WERI-Rb-1 (cell line): ENCODE results near the gene SLC9A3.
A peak's percentile ranks its signal among the peaks of the same experiment; 100 is the strongest.

Experiments
- DNase-seq: peaks from one replicate; pipeline ENCODE4 v3.0.0-alpha.2; 2020
- H3K27ac ChIP-seq: fragments of 250-450 bp; sonication (Bioruptor Pico); 2 replicates; pipeline ENCODE4 v1.5.1; 2020; ENCODE audit warnings: mild to moderate bottlenecking, moderate library complexity
- H3K27me3 ChIP-seq: fragments of 250-450 bp; sonication (Bioruptor Pico); 2 replicates; pipeline ENCODE4 v1.5.1; 2021; ENCODE audit warnings: mild to moderate bottlenecking, low read depth, moderate library complexity; ENCODE audit not compliant: insufficient read depth, severe bottlenecking
- H3K36me3 ChIP-seq: fragments of 250-450 bp; sonication (Bioruptor Pico); 2 replicates; pipeline ENCODE4 v1.5.1; 2020; ENCODE audit warnings: mild to moderate bottlenecking, moderate library complexity
- H3K4me3 ChIP-seq: 2 replicates; pipeline ENCODE4 v1.5.1; 2011; ENCODE audit warnings: low read depth, mild to moderate bottlenecking, control low read depth, low read length
- H3K9me3 ChIP-seq: fragments of 250-450 bp; sonication (Bioruptor Pico); 2 replicates; pipeline ENCODE4 v1.5.1; 2021; ENCODE audit warnings: mild to moderate bottlenecking, moderate library complexity; ENCODE audit not compliant: severe bottlenecking
- TF ChIP-seq, protein P1 (sequence below): IDR thresholded peaks from 2 replicates; pipeline ENCODE4 v1.5.1; 2011; ENCODE audit warnings: low read depth, mild to moderate bottlenecking, control low read depth, inconsistent platforms, low read length

Gene SLC9A3

DNA sequence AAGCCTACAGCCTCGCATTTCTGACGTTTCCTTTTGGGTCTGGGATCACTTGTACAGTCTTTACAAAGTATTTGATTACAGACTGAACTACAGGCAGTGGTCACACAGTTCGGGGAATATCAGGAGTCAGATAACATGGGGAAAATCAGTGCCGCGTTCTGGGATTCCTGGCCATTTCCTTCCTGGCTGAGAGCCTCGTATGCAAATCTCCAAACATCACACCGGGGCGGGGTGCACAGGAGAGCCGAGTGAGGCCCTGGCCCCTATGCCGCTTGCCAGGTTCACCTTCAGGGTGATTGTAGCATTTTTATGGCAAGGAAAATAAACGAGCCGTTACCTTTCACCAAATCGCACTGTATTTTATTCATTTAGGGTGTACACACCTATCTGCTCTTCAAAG is 29.6 kb upstream of the SLC9A3 start:
- TF ChIP-seq, protein P1, sequence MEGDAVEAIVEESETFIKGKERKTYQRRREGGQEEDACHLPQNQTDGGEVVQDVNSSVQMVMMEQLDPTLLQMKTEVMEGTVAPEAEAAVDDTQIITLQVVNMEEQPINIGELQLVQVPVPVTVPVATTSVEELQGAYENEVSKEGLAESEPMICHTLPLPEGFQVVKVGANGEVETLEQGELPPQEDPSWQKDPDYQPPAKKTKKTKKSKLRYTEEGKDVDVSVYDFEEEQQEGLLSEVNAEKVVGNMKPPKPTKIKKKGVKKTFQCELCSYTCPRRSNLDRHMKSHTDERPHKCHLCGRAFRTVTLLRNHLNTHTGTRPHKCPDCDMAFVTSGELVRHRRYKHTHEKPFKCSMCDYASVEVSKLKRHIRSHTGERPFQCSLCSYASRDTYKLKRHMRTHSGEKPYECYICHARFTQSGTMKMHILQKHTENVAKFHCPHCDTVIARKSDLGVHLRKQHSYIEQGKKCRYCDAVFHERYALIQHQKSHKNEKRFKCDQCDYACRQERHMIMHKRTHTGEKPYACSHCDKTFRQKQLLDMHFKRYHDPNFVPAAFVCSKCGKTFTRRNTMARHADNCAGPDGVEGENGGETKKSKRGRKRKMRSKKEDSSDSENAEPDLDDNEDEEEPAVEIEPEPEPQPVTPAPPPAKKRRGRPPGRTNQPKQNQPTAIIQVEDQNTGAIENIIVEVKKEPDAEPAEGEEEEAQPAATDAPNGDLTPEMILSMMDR = no peak
- peaks cover 10% of the 10 kb centered on the region for H3K27me3 ChIP-seq
- no peaks in the 10 kb centered on the region for H3K36me3 ChIP-seq
- DNase-seq = peak; percentile 6
- H3K4me3 ChIP-seq = no peak overlapping the region
- no peak overlapping the region for H3K27ac ChIP-seq
- peaks cover 3% of the 10 kb centered on the region for H3K9me3 ChIP-seq

DNA sequence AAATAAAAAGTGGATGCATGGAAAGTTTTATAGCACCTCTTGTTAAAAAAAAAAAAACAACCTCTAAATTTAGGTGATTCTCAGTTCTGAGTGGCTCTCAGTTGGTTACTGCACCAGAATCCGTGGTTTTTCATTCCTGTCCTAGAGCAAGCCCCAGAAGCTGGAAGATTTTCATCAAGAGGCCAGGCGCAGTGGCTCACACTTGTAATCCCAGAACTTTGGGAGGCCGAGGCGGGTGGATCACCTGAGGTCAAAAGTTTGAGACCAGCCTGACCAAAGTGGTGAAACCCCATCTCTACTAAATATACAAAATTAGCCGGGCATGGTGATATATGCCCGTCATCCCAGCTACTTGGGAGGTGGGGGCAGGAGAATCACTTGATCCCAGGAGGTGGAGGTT is 27.2 kb upstream of the SLC9A3 start:
- TF ChIP-seq, protein P1 = no peak
- Histone ChIP-seq H3K27ac (no peak overlapping the region), H3K9me3 (peaks cover 3% of the 10 kb centered on the region), H3K4me3 (no peak overlapping the region), H3K27me3 (peaks cover 10% of the 10 kb centered on the region), H3K36me3 (no peaks in the 10 kb centered on the region)
- no peak for DNase-seq

DNA sequence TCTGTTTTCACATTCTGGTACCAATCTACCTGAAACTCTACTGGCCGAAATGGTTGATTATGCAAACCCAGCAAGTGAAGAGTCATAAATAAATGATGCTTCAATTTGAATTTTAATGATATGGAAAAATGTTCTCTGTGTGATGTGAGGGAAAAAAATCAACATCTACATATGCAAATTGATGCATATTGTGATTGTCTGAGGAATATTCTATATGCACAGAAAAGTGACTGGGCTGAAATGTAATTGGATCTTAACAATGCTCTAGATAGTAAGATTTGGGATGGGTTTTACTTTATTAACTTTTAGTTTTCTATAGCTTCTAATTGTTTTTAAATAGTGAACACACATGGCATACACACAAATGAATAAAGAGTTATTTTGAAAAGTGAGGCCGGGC is 25.0 kb upstream of the SLC9A3 start:
- Histone ChIP-seq H3K9me3 (peaks cover 3% of the 10 kb centered on the region), H3K27me3 (peaks cover 10% of the 10 kb centered on the region)
- TF ChIP-seq, protein P1 = no peak

DNA sequence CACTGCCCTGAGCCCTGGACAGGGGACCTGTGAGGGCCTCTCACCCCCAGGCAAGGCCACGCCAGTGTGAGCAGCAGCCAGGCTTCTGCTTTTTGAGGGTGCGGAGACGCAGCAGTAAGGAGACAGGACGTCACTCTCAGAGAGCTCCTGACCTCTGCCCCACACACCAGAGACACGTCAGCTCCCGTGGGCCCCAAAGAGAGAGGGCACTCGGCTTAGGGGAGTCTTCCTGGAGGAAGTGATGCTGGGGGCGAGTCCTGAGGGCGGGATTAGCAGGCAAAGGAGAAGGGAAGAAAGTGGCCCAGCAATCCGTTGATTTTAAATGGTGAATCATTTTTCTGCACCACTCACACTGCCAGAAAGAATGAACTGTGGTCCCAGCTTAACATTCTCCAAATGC is 24.0 kb upstream of the SLC9A3 start:
- peaks cover 10% of the 10 kb centered on the region for H3K27me3 ChIP-seq
- H3K4me3 ChIP-seq = no peak overlapping the region
- H3K9me3 ChIP-seq = peaks cover 3% of the 10 kb centered on the region
- no peaks in the 10 kb centered on the region for H3K36me3 ChIP-seq
- TF ChIP-seq, protein P1 = no peak
- no peak overlapping the region for H3K27ac ChIP-seq
- DNase-seq = no peak

More for the DNA sequence above, 25.0 kb upstream of the SLC9A3 start:
- no peak for DNase-seq
- no peak overlapping the region for H3K27ac ChIP-seq
- H3K4me3 ChIP-seq = no peak overlapping the region
- no peaks in the 10 kb centered on the region for H3K36me3 ChIP-seq

DNA sequence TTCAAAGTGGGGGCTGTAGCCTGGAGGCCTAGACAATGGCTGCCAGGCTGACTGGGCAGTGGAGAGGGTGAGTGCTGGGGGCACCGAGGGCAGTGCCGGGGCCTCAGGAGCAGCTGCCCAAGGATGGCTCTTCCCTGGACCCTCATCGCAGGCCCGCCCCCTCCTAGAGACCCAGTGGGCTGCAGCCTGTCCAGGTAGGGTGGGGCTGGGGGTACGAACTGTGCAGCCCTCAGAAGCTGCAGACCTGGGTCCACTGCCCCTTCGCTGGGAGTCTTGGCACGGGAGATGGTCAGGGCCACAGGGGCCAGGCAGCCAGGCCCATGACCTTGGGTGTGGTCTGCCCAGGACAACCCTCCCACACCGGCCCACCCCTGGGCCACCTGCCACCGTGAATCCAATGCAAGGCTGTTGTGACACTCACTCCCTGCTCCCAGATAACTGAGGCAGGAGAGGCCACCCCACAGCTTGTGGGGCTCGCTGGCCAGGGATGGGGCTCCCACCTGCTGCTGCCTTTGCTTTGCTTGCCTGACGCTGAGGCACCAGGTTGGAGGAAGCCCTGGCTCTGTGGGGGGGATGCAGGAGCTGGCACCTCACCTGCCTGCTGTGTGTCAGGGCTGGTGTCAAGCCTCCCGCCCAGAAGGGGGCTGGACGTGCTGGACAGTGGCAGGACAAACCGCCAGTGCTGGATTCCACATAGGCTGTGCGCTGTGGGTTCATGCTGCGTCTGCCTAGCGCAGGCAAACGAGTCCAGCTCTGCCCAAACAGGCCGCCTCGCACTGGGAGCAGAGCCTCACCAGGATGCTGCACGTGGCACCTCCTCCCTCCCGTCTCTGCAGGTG is 23.1 kb upstream of the SLC9A3 start:
- Histone ChIP-seq H3K27me3 (peaks cover 10% of the 10 kb centered on the region), H3K27ac (no peak overlapping the region), H3K9me3 (peaks cover 3% of the 10 kb centered on the region), H3K4me3 (no peak overlapping the region), H3K36me3 (no peaks in the 10 kb centered on the region)
- TF ChIP-seq, protein P1 = no peak
- peak; percentile 8 for DNase-seq

DNA sequence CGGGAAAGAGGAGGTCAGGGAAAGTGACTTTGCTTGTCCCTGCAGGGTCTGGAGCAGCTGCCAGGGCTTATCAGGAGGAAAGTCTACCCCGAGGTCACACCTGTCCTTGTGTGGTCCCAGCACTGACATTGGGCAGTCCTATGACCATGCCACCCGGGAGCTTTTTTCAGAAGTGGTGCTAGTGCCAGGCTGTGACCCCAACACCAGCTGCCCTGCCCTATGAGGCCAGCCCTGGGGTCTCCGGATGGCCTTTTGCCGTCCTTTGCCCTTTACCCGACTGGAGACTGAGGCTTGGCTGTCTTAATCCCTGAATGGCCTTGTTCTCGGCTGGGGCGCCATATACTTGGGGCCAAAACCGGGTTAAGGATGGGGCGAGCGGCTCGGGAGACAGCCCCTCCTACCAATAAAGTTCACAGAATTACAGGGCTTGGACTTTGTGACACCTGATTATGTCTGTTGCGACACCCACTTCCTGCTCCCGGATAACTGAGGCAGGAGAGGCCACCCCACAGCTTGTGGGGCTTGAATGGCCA is 22.2 kb upstream of the SLC9A3 start:
- H3K27ac ChIP-seq = no peak overlapping the region
- TF ChIP-seq, protein P1 = no peak

More for the DNA sequence above, 22.2 kb upstream of the SLC9A3 start:
- H3K36me3 ChIP-seq = no peaks in the 10 kb centered on the region
- H3K4me3 ChIP-seq = no peak overlapping the region
- H3K9me3 ChIP-seq = peaks cover 3% of the 10 kb centered on the region
- DNase-seq = no peak
- H3K27me3 ChIP-seq = peaks cover 6% of the 10 kb centered on the region
